ENCODE measurements around the gene PDXK. TPM values are rescaled to one million over a fixed set of nuclear protein-coding genes. Genes with fewer than 3 reads are reported as not detected.

Gene PDXK
- total and polyA plus RNA-seq, 9 of the 15 experiments (the other 6 are each of a cell fraction or from before 2014, with no cell fraction given), result 5.6 to 162 (median 76.5) TPM

DNA sequence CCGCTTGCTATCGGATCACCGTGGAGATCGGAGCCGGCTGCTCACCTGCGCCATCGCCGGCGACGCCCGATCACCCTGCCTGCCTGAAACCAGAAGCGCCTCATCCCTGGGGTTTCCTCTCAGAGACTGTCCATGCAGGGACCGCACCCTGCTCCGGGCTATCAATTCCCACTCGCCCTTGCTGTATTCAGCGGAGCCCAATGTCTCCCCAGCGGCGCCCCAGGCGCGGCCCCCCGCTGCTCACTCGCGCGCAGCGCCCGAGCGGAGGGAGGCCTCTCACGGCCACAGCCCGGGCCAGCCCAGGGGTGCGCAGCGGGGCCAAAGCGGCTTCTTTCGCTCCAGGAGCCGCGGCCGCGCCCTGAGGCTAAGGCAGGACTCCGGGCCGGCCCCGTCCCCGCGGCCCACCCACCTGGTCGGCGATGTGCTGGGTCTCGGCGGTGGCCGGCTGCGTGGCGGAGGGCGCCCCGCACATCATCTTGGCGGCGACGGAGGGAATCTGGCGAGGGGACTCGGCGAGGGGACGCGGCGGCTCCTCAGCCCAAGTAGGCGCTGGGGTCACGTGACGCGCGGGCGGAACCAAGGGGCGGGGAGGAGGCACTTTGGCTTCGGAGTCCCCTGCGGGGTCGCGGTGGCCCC, 57.0 kb downstream of the PDXK start, which contains the start of gene CSTB (continued):
- TF ChIP-seq, protein P1, sequence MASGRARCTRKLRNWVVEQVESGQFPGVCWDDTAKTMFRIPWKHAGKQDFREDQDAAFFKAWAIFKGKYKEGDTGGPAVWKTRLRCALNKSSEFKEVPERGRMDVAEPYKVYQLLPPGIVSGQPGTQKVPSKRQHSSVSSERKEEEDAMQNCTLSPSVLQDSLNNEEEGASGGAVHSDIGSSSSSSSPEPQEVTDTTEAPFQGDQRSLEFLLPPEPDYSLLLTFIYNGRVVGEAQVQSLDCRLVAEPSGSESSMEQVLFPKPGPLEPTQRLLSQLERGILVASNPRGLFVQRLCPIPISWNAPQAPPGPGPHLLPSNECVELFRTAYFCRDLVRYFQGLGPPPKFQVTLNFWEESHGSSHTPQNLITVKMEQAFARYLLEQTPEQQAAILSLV (tag; IDR thresholded peaks at IDR 0.05), result no peak
- TF ChIP-seq, protein P2, sequence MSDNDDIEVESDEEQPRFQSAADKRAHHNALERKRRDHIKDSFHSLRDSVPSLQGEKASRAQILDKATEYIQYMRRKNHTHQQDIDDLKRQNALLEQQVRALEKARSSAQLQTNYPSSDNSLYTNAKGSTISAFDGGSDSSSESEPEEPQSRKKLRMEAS (CRISPR knock-in tag; IDR thresholded peaks at IDR 0.05), result peak; percentile 69
- TF ChIP-seq, protein P3, sequence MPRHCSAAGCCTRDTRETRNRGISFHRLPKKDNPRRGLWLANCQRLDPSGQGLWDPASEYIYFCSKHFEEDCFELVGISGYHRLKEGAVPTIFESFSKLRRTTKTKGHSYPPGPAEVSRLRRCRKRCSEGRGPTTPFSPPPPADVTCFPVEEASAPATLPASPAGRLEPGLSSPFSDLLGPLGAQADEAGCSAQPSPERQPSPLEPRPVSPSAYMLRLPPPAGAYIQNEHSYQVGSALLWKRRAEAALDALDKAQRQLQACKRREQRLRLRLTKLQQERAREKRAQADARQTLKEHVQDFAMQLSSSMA (CRISPR knock-in tag; IDR thresholded peaks at IDR 0.05), result no peak
- TF ChIP-seq, protein P4, sequence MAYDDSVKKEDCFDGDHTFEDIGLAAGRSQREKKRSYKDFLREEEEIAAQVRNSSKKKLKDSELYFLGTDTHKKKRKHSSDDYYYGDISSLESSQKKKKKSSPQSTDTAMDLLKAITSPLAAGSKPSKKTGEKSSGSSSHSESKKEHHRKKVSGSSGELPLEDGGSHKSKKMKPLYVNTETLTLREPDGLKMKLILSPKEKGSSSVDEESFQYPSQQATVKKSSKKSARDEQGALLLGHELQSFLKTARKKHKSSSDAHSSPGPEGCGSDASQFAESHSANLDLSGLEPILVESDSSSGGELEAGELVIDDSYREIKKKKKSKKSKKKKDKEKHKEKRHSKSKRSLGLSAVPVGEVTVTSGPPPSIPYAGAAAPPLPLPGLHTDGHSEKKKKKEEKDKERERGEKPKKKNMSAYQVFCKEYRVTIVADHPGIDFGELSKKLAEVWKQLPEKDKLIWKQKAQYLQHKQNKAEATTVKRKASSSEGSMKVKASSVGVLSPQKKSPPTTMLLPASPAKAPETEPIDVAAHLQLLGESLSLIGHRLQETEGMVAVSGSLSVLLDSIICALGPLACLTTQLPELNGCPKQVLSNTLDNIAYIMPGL (CRISPR knock-in tag; IDR thresholded peaks at IDR 0.05), result no peak
- TF ChIP-seq COPS2 (conservative IDR thresholded peaks at IDR 0.05) (no peak), RBM39 (optimal IDR thresholded peaks at IDR 0.05; ENCODE audit: low read depth, low read length) (no peak), TRIM28 (IDR thresholded peaks at IDR 0.05) (no peak), XRCC3 (IDR thresholded peaks at IDR 0.05) (no peak), RBM34 (IDR thresholded peaks at IDR 0.05; ENCODE audit: borderline replicate concordance, insufficient read depth, low read length) (no peak), TSC22D4 (tag; IDR thresholded peaks at IDR 0.05) (no peak), RHOXF2B (CRISPR knock-in tag; conservative IDR thresholded peaks at IDR 0.05) (no peak), ZNF217 (CRISPR knock-in tag; IDR thresholded peaks at IDR 0.05) (no peak), HDAC2 (IDR thresholded peaks at IDR 0.05) (no peak), TGIF2 (CRISPR knock-in tag; IDR thresholded peaks at IDR 0.05) (no peak; the same call in 1 of the 2 replicates)
- TF ChIP-seq, protein P5, sequence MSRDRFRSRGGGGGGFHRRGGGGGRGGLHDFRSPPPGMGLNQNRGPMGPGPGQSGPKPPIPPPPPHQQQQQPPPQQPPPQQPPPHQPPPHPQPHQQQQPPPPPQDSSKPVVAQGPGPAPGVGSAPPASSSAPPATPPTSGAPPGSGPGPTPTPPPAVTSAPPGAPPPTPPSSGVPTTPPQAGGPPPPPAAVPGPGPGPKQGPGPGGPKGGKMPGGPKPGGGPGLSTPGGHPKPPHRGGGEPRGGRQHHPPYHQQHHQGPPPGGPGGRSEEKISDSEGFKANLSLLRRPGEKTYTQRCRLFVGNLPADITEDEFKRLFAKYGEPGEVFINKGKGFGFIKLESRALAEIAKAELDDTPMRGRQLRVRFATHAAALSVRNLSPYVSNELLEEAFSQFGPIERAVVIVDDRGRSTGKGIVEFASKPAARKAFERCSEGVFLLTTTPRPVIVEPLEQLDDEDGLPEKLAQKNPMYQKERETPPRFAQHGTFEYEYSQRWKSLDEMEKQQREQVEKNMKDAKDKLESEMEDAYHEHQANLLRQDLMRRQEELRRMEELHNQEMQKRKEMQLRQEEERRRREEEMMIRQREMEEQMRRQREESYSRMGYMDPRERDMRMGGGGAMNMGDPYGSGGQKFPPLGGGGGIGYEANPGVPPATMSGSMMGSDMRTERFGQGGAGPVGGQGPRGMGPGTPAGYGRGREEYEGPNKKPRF (IDR thresholded peaks at IDR 0.05; ENCODE audit: low read depth, low read length), result no peak
- TF ChIP-seq, protein P6, sequence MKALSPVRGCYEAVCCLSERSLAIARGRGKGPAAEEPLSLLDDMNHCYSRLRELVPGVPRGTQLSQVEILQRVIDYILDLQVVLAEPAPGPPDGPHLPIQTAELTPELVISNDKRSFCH (CRISPR knock-in tag; IDR thresholded peaks at IDR 0.05), result no peak
- TF ChIP-seq, protein P6 (tag; IDR thresholded peaks at IDR 0.05), result peak; percentile 90
- TF ChIP-seq, protein P7, sequence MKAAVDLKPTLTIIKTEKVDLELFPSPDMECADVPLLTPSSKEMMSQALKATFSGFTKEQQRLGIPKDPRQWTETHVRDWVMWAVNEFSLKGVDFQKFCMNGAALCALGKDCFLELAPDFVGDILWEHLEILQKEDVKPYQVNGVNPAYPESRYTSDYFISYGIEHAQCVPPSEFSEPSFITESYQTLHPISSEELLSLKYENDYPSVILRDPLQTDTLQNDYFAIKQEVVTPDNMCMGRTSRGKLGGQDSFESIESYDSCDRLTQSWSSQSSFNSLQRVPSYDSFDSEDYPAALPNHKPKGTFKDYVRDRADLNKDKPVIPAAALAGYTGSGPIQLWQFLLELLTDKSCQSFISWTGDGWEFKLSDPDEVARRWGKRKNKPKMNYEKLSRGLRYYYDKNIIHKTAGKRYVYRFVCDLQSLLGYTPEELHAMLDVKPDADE (conservative IDR thresholded peaks at IDR 0.05; ENCODE audit: control insufficient read depth, low read depth, low read length), result no peak
- TF ChIP-seq, protein P8, sequence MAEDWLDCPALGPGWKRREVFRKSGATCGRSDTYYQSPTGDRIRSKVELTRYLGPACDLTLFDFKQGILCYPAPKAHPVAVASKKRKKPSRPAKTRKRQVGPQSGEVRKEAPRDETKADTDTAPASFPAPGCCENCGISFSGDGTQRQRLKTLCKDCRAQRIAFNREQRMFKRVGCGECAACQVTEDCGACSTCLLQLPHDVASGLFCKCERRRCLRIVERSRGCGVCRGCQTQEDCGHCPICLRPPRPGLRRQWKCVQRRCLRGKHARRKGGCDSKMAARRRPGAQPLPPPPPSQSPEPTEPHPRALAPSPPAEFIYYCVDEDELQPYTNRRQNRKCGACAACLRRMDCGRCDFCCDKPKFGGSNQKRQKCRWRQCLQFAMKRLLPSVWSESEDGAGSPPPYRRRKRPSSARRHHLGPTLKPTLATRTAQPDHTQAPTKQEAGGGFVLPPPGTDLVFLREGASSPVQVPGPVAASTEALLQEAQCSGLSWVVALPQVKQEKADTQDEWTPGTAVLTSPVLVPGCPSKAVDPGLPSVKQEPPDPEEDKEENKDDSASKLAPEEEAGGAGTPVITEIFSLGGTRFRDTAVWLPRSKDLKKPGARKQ (CRISPR knock-in tag; IDR thresholded peaks at IDR 0.05), result no peak

Measured in K562 (cell line).